ENCODE results near the gene SLC36A2.

GRCh38 chr5:151281001-151281639, 66.2 kb downstream of the SLC36A2 start:
- no peak for TF ChIP-seq GABPA (IDR thresholded peaks at IDR 0.05 in 1 of 2, conservative IDR thresholded peaks at IDR 0.05 in 1 of 2)
- TF ChIP-seq CTCF (IDR thresholded peaks at IDR 0.05; ENCODE audit: low read depth, low read length, missing input control) = no peak
- no peak for TF ChIP-seq JUND (IDR thresholded peaks at IDR 0.05)
- TF ChIP-seq TAF1 (conservative IDR thresholded peaks at IDR 0.05) = no peak
- TF ChIP-seq REST (IDR thresholded peaks at IDR 0.05) = no peak
- TF ChIP-seq RXRA (IDR thresholded peaks at IDR 0.05) = no peak
- no peak for TF ChIP-seq MAX (IDR thresholded peaks at IDR 0.05)
- TF ChIP-seq ZBTB33 (IDR thresholded peaks at IDR 0.05) = no peak
- TF ChIP-seq ATF3 (IDR thresholded peaks at IDR 0.05) = no peak
- TF ChIP-seq RAD21 (IDR thresholded peaks at IDR 0.05) = no peak
- no peak for TF ChIP-seq HNF4G (IDR thresholded peaks at IDR 0.05)
